Fibroblast of lung (primary cell): Measurements from ENCODE around the gene HECW1. TPM values are rescaled to one million over a fixed set of nuclear protein-coding genes. Genes with fewer than 3 reads are reported as not detected.
A peak's percentile ranks its signal among the peaks of the same experiment; 100 is the strongest.

Experiments
- DNase-seq, 2 donors: peaks; one replicate each; pipeline versions ENCODE4 v3.0.0 to v3.0.0-alpha.2; 2010; ENCODE audit warnings: low read depth in 2 of 2
- H2AFZ ChIP-seq: 2 replicates; pipeline ENCODE4 v1.5.1; 2012; ENCODE audit warnings: low read length, control low read depth, inconsistent platforms
- H3K27ac ChIP-seq: 2 replicates; pipeline ENCODE4 v1.5.1; 2011; ENCODE audit warnings: low read length, control low read depth; ENCODE audit not compliant: insufficient read depth
- H3K27me3 ChIP-seq: 2 replicates; pipeline ENCODE4 v1.5.1; 2011; ENCODE audit warnings: mild to moderate bottlenecking, low read length; ENCODE audit not compliant: control insufficient read depth, insufficient read depth
- H3K36me3 ChIP-seq: 2 replicates; pipeline ENCODE4 v1.5.1; 2011; ENCODE audit warnings: low read length; ENCODE audit not compliant: control insufficient read depth, insufficient read depth
- H3K4me1 ChIP-seq: 2 replicates; pipeline ENCODE4 v1.5.1; 2011; ENCODE audit warnings: low read length; ENCODE audit not compliant: control insufficient read depth, insufficient read depth; ENCODE audit errors: extremely low read depth
- H3K4me2 ChIP-seq: 2 replicates; pipeline ENCODE4 v1.5.1; 2011; ENCODE audit warnings: low read length, control low read depth; ENCODE audit not compliant: insufficient read depth; ENCODE audit errors: extremely low read depth
- H3K4me3 ChIP-seq, 4 experiments: fragments of 200-600 bp in 1 of 4; sonication (generic) in 1 of 4; replicated peaks in 1 of 4; 2 replicates each; pipeline ENCODE4 v1.5.1; 2011 to 2016; ENCODE audit warnings: low read length in 4 of 4, low read depth in 3 of 4, mild to moderate bottlenecking in 3 of 4, control low read depth in 2 of 4, inconsistent platforms in 1 of 4, mixed read lengths in 1 of 4; ENCODE audit not compliant: insufficient read depth in 1 of 4; ENCODE audit errors: control extremely low read depth in 1 of 4
- H3K79me2 ChIP-seq: 2 replicates; pipeline ENCODE4 v1.5.1; 2012; ENCODE audit warnings: mild to moderate bottlenecking, low read length, inconsistent platforms; ENCODE audit not compliant: control insufficient read depth, insufficient read depth
- H3K9ac ChIP-seq: 2 replicates; pipeline ENCODE4 v1.5.1; 2011; ENCODE audit warnings: mild to moderate bottlenecking, low read length, control low read depth; ENCODE audit not compliant: insufficient read depth
- H3K9me3 ChIP-seq: 2 replicates; pipeline ENCODE4 v1.5.1; 2012; ENCODE audit warnings: low read depth, low read length; ENCODE audit not compliant: control insufficient read depth, insufficient read depth
- H4K20me1 ChIP-seq: 2 replicates; pipeline ENCODE4 v1.5.1; 2011; ENCODE audit warnings: low read length; ENCODE audit not compliant: control insufficient read depth, insufficient read depth; ENCODE audit errors: extremely low read depth
- EZH2 ChIP-seq: IDR thresholded peaks from 2 replicates; pipeline ENCODE4 v1.5.1; 2012; ENCODE audit warnings: low read length, control low read depth, mild to moderate bottlenecking; ENCODE audit errors: missing control alignments
- polyA plus RNA-seq, 2 donors: library from polyadenylated mRNA; depleted of rRNA in 1 of 2; stranded (reverse) in 1 of 2; unstranded in 1 of 2; fragments of >200 nt; gene quantifications; 2 replicates each; pipeline ENCODE4 v1.2.1, GENCODE V29; 2011 to 2012; ENCODE audit warnings: missing spikeins in 1 of 2
- total RNA-seq: library from RNA; depleted of rRNA; stranded (reverse); fragments of >200 nt; gene quantifications from 2 replicates; pipeline ENCODE4 v1.2.1, GENCODE V29; 2014
- TF ChIP-seq, protein P1 (sequence below), 2 donors: IDR thresholded peaks in 1 of 2; conservative IDR thresholded peaks in 1 of 2; 1 replicate in 1 of 2; 2 replicates in 1 of 2; pipeline ENCODE4 v1.5.1; 2011 to 2012; ENCODE audit warnings: low read length in 2 of 2, control low read depth in 1 of 2, inconsistent platforms in 1 of 2, low read depth in 1 of 2, mild to moderate bottlenecking in 1 of 2

Gene HECW1
- total and polyA plus RNA-seq, 2 donors (not counting 1 experiment from before 2014, with no cell fraction given): 1.1 to 6.1 TPM

GRCh38 chr7:43211286-43211685 is 98.8 kb downstream of the HECW1 start:
- H4K20me1 ChIP-seq: no peaks in the 10 kb centered on the region
- DNase-seq: no peak
- no peak overlapping the region for H3K27ac ChIP-seq
- TF ChIP-seq, protein P1, sequence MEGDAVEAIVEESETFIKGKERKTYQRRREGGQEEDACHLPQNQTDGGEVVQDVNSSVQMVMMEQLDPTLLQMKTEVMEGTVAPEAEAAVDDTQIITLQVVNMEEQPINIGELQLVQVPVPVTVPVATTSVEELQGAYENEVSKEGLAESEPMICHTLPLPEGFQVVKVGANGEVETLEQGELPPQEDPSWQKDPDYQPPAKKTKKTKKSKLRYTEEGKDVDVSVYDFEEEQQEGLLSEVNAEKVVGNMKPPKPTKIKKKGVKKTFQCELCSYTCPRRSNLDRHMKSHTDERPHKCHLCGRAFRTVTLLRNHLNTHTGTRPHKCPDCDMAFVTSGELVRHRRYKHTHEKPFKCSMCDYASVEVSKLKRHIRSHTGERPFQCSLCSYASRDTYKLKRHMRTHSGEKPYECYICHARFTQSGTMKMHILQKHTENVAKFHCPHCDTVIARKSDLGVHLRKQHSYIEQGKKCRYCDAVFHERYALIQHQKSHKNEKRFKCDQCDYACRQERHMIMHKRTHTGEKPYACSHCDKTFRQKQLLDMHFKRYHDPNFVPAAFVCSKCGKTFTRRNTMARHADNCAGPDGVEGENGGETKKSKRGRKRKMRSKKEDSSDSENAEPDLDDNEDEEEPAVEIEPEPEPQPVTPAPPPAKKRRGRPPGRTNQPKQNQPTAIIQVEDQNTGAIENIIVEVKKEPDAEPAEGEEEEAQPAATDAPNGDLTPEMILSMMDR (conservative IDR thresholded peaks at IDR 0.05 in 1 of 2, IDR thresholded peaks at IDR 0.05 in 1 of 2; ENCODE audit: low read depth in 1 of 2, low read length in 2 of 2): peak; percentile 7 to 20
- TF ChIP-seq EZH2: no peak
- H3K79me2 ChIP-seq: no peaks in the 10 kb centered on the region
- H3K4me2 ChIP-seq: no peak overlapping the region
- no peaks in the 10 kb centered on the region for H3K27me3 ChIP-seq
- H3K4me3 ChIP-seq: no peak overlapping the region
- no peaks in the 10 kb centered on the region for H3K4me1 ChIP-seq
- no peaks in the 10 kb centered on the region for H3K36me3 ChIP-seq
- no peaks in the 10 kb centered on the region for H3K9me3 ChIP-seq
- no peak overlapping the region for H3K9ac ChIP-seq
- H2AFZ ChIP-seq: no peak overlapping the region

- Histone ChIP-seq H3K9me3 (no peaks in the 10 kb centered on the region), H3K4me1 (no peaks in the 10 kb centered on the region), H3K27me3 (no peaks in the 10 kb centered on the region), H3K27ac (no peak overlapping the region), H3K4me2 (no peak overlapping the region), H4K20me1 (no peaks in the 10 kb centered on the region), H3K36me3 (no peaks in the 10 kb centered on the region), H3K79me2 (no peaks in the 10 kb centered on the region), H2AFZ (no peak overlapping the region), H3K9ac (no peak overlapping the region), H3K4me3 (no peak overlapping the region)
- peak in 1 of 2 donors; percentile 66 for DNase-seq
- no peak for TF ChIP-seq EZH2
- TF ChIP-seq, protein P1 (conservative IDR thresholded peaks at IDR 0.05 in 1 of 2, IDR thresholded peaks at IDR 0.05 in 1 of 2; ENCODE audit: low read depth in 1 of 2, low read length in 2 of 2): no peak
These were observed 99.2 kb downstream of the HECW1 start for GRCh38 chr7:43211693-43212092.

- Histone ChIP-seq H3K27me3 (no peaks in the 10 kb centered on the region), H3K9me3 (no peaks in the 10 kb centered on the region), H3K4me3 (no peak overlapping the region), H3K36me3 (no peaks in the 10 kb centered on the region), H3K79me2 (no peaks in the 10 kb centered on the region), H3K4me2 (no peak overlapping the region), H4K20me1 (no peaks in the 10 kb centered on the region), H3K27ac (no peak overlapping the region), H2AFZ (no peak overlapping the region), H3K4me1 (no peaks in the 10 kb centered on the region), H3K9ac (no peak overlapping the region)
- DNase-seq: no peak
- TF ChIP-seq, protein P1 (conservative IDR thresholded peaks at IDR 0.05 in 1 of 2, IDR thresholded peaks at IDR 0.05 in 1 of 2; ENCODE audit: low read depth in 1 of 2, low read length in 2 of 2): no peak
- no peak for TF ChIP-seq EZH2
These were observed 100.5 kb downstream of the HECW1 start for GRCh38 chr7:43212921-43213320.
